K562 (cell line): ENCODE data around the gene SCNN1A. TPM values are rescaled to one million over a fixed set of nuclear protein-coding genes. Genes with fewer than 3 reads are reported as not detected.

Experiments
- FOXA1 ChIP-seq: fragments of 450-650 bp; IDR thresholded peaks from 2 replicates; pipeline ENCODE4 v1.6.1; 2016; ENCODE audit warnings: mild to moderate bottlenecking, borderline replicate concordance
- MED1 ChIP-seq: sonication (generic); formaldehyde crosslinking; IDR thresholded peaks from 2 replicates; pipeline ENCODE4 v1.8.1; 2023; ENCODE audit warnings: missing genetic modification reagents, borderline replicate concordance
- MTA3 ChIP-seq: fragments of 450-650 bp; formaldehyde crosslinking; IDR thresholded peaks from 2 replicates; pipeline ENCODE4 v1.6.1; 2017; ENCODE audit warnings: mild to moderate bottlenecking, borderline replicate concordance
- PHF8 ChIP-seq: fragments of 200-600 bp; sonication (generic); IDR thresholded peaks from 2 replicates; pipeline ENCODE4 v1.6.1; 2012; ENCODE audit warnings: mixed run types, mild to moderate bottlenecking, inconsistent platforms, low read length, moderate library complexity, borderline replicate concordance
- SMARCC2 ChIP-seq: fragments of 450-650 bp; IDR thresholded peaks from 2 replicates; pipeline ENCODE4 v1.6.1; 2017; ENCODE audit warnings: antibody characterized with exemption, moderate library complexity, mild to moderate bottlenecking, low read depth
- XRCC3 ChIP-seq: fragments of 450-650 bp; IDR thresholded peaks from 2 replicates; pipeline ENCODE4 v1.6.1; 2017; ENCODE audit warnings: mild to moderate bottlenecking, moderate library complexity
- YBX1 ChIP-seq: fragments of 450-650 bp; IDR thresholded peaks from 2 replicates; pipeline ENCODE4 v1.7.1; 2016; ENCODE audit warnings: mild to moderate bottlenecking
- ZFPM2 ChIP-seq: fragments of 250-450 bp; sonication (Bioruptor Pico); IDR thresholded peaks from 2 replicates; pipeline ENCODE4 v1.5.1; 2022; ENCODE audit warnings: mild to moderate bottlenecking
- ZKSCAN3 ChIP-seq: fragments of 250-450 bp; sonication (Bioruptor Pico); IDR thresholded peaks from 2 replicates; pipeline ENCODE4 v1.4.0; 2020
- ZNF224 ChIP-seq: sonication (generic); formaldehyde crosslinking; IDR thresholded peaks from 2 replicates; pipeline ENCODE4 v1.8.0; 2022; ENCODE audit warnings: mild to moderate bottlenecking, missing genetic modification reagents
- ZNF232 ChIP-seq: sonication (generic); formaldehyde crosslinking; IDR thresholded peaks from 2 replicates; pipeline ENCODE4 v1.8.0; 2022; ENCODE audit warnings: mild to moderate bottlenecking, missing genetic modification reagents
- ZNF384 ChIP-seq: IDR thresholded peaks from 2 replicates; pipeline ENCODE4 v1.6.1; 2012; ENCODE audit warnings: low read depth, low read length, improper control_type of control experiment
- polyA plus RNA-seq, 8 experiments: library from polyadenylated mRNA; depleted of rRNA in 4 of 8; stranded (reverse) in 5 of 8; unstranded in 3 of 8; fragments of >200 nt; fragmentation: Nextera tagmentation in 2 of 8; fragmentation: Illumina TruSeq in 1 of 8; extraction: Ambion mirVana in 2 of 8; extraction: Trizol in 1 of 8; gene quantifications; 2 replicates each; pipeline versions ENCODE4 v1.2.1 to v1.2.3, GENCODE V29; 2011 to 2014; ENCODE audit warnings: inconsistent platforms in 1 of 8, missing spikeins in 1 of 8
- total RNA-seq, 7 experiments: library from RNA; depleted of rRNA in 6 of 7; stranded (reverse); fragments of >200 nt in 6 of 7; fragmentation: Illumina TruSeq in 2 of 7; extraction: Trizol in 2 of 7; gene quantifications; 2 replicates each; pipeline versions ENCODE4 v1.2.1 to v1.2.3, GENCODE V29; 2011 to 2021; ENCODE audit warnings: low replicate concordance in 1 of 7
- TF ChIP-seq, protein P1 (sequence below): fragments of 250-450 bp; sonication (Bioruptor Pico); IDR thresholded peaks from 2 replicates; pipeline ENCODE4 v1.4.0; 2020; ENCODE audit warnings: borderline replicate concordance
- TF ChIP-seq, protein P2 (sequence below): fragments of 200-600 bp; sonication (generic); IDR thresholded peaks from one replicate; pipeline ENCODE4 v1.6.1; 2012; ENCODE audit warnings: mild to moderate bottlenecking, low read depth, low read length, inconsistent platforms
- TF ChIP-seq, protein P3 (sequence below): fragments of 250-450 bp; sonication (Bioruptor Pico); IDR thresholded peaks from 2 replicates; pipeline ENCODE4 v1.5.0; 2021

Gene SCNN1A
- total and polyA plus RNA-seq, 9 of the 15 experiments (the other 6 are each of a cell fraction or from before 2014, with no cell fraction given): 0.15 to 0.49 (median 0.32) TPM; not detected in 5

DNA sequence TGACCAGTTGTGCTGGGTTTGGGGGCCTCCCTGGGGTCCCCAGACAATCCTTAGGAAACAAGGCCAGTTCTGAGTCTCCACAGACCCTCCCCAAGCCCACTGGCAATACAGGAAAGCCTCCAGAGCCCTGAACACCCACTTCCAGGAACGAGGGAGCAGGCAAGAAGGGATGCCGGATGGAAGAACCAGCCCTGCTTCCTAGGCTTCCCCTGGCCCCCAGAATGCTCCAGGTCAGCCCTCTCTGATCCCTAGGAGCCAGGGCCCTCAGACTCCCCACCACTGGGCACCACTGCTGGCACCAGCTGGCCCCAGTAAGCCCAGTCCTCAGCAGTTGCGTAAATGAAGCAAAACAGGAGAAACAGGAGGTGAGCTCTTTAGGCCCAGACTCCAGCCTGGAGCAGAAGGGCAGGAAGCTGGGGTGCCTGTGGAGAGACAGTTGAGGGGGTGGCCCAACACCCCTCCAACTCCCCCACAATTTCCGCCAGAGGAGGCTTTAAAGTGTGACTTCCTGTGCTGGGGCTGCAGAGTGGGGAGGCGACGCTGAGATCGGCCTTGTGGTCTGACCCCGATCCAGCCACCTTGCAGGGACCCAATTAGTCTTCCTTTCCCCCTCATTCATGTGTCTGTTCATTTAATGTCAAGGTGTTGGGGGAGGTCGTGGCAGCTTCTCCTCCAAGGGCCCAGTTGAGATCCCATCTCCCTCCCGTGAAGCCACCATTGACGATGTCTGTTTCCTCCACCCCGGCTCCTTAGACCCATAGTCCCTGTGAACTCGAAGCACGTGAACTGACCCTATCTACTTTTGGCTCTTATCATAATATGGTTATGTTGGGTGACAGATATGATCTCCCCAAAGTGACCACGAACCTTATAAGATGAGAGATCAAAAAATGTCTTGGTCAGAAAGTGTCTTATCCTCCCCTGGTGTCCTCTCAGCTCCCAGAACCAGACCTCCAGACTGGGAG is 38.2 kb downstream of the SCNN1A start (continued):
- TF ChIP-seq ZNF232: no peak
- TF ChIP-seq, protein P1, sequence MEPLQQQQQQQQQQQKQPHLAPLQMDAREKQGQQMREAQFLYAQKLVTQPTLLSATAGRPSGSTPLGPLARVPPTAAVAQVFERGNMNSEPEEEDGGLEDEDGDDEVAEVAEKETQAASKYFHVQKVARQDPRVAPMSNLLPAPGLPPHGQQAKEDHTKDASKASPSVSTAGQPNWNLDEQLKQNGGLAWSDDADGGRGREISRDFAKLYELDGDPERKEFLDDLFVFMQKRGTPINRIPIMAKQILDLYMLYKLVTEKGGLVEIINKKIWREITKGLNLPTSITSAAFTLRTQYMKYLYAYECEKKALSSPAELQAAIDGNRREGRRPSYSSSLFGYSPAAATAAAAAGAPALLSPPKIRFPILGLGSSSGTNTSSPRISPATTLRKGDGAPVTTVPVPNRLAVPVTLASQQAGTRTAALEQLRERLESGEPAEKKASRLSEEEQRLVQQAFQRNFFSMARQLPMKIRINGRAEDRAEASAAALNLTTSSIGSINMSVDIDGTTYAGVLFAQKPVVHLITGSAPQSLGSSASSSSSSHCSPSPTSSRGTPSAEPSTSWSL: no peak
- no peak for TF ChIP-seq YBX1
- TF ChIP-seq ZNF384: no peak
- no peak for TF ChIP-seq XRCC3
- TF ChIP-seq MED1 (CRISPR knock-in tag): no peak
- peak; percentile 44; the same call in 1 of the 2 replicates for TF ChIP-seq PHF8
- TF ChIP-seq, protein P2, sequence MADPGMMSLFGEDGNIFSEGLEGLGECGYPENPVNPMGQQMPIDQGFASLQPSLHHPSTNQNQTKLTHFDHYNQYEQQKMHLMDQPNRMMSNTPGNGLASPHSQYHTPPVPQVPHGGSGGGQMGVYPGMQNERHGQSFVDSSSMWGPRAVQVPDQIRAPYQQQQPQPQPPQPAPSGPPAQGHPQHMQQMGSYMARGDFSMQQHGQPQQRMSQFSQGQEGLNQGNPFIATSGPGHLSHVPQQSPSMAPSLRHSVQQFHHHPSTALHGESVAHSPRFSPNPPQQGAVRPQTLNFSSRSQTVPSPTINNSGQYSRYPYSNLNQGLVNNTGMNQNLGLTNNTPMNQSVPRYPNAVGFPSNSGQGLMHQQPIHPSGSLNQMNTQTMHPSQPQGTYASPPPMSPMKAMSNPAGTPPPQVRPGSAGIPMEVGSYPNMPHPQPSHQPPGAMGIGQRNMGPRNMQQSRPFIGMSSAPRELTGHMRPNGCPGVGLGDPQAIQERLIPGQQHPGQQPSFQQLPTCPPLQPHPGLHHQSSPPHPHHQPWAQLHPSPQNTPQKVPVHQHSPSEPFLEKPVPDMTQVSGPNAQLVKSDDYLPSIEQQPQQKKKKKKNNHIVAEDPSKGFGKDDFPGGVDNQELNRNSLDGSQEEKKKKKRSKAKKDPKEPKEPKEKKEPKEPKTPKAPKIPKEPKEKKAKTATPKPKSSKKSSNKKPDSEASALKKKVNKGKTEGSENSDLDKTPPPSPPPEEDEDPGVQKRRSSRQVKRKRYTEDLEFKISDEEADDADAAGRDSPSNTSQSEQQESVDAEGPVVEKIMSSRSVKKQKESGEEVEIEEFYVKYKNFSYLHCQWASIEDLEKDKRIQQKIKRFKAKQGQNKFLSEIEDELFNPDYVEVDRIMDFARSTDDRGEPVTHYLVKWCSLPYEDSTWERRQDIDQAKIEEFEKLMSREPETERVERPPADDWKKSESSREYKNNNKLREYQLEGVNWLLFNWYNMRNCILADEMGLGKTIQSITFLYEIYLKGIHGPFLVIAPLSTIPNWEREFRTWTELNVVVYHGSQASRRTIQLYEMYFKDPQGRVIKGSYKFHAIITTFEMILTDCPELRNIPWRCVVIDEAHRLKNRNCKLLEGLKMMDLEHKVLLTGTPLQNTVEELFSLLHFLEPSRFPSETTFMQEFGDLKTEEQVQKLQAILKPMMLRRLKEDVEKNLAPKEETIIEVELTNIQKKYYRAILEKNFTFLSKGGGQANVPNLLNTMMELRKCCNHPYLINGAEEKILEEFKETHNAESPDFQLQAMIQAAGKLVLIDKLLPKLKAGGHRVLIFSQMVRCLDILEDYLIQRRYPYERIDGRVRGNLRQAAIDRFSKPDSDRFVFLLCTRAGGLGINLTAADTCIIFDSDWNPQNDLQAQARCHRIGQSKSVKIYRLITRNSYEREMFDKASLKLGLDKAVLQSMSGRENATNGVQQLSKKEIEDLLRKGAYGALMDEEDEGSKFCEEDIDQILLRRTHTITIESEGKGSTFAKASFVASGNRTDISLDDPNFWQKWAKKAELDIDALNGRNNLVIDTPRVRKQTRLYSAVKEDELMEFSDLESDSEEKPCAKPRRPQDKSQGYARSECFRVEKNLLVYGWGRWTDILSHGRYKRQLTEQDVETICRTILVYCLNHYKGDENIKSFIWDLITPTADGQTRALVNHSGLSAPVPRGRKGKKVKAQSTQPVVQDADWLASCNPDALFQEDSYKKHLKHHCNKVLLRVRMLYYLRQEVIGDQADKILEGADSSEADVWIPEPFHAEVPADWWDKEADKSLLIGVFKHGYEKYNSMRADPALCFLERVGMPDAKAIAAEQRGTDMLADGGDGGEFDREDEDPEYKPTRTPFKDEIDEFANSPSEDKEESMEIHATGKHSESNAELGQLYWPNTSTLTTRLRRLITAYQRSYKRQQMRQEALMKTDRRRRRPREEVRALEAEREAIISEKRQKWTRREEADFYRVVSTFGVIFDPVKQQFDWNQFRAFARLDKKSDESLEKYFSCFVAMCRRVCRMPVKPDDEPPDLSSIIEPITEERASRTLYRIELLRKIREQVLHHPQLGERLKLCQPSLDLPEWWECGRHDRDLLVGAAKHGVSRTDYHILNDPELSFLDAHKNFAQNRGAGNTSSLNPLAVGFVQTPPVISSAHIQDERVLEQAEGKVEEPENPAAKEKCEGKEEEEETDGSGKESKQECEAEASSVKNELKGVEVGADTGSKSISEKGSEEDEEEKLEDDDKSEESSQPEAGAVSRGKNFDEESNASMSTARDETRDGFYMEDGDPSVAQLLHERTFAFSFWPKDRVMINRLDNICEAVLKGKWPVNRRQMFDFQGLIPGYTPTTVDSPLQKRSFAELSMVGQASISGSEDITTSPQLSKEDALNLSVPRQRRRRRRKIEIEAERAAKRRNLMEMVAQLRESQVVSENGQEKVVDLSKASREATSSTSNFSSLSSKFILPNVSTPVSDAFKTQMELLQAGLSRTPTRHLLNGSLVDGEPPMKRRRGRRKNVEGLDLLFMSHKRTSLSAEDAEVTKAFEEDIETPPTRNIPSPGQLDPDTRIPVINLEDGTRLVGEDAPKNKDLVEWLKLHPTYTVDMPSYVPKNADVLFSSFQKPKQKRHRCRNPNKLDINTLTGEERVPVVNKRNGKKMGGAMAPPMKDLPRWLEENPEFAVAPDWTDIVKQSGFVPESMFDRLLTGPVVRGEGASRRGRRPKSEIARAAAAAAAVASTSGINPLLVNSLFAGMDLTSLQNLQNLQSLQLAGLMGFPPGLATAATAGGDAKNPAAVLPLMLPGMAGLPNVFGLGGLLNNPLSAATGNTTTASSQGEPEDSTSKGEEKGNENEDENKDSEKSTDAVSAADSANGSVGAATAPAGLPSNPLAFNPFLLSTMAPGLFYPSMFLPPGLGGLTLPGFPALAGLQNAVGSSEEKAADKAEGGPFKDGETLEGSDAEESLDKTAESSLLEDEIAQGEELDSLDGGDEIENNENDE: no peak
- no peak for TF ChIP-seq FOXA1
- no peak for TF ChIP-seq ZFPM2 (CRISPR knock-in tag)
- TF ChIP-seq, protein P3, sequence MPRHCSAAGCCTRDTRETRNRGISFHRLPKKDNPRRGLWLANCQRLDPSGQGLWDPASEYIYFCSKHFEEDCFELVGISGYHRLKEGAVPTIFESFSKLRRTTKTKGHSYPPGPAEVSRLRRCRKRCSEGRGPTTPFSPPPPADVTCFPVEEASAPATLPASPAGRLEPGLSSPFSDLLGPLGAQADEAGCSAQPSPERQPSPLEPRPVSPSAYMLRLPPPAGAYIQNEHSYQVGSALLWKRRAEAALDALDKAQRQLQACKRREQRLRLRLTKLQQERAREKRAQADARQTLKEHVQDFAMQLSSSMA (CRISPR knock-in tag): no peak
- no peak for TF ChIP-seq SMARCC2
- no peak for TF ChIP-seq MTA3
- TF ChIP-seq ZKSCAN3 (CRISPR knock-in tag): no peak
- no peak for TF ChIP-seq ZNF224 (CRISPR knock-in tag)
